A549 (cell line): ENCODE results near the gene CERK.

Source experiments
- PHF8 ChIP-seq: fragments of 200-600 bp; sonication (generic); IDR thresholded peaks from 2 replicates; pipeline ENCODE4 v1.6.1; 2016; ENCODE audit warnings: low read depth, mild to moderate bottlenecking, antibody characterized with exemption, moderate library complexity, borderline replicate concordance
- POLR2A ChIP-seq: IDR thresholded peaks from 2 replicates; pipeline ENCODE4 v1.6.1; 2012; ENCODE audit warnings: mild to moderate bottlenecking, low read length
- TF ChIP-seq, protein P1 (sequence below): IDR thresholded peaks from 2 replicates; pipeline ENCODE4 v1.6.1; 2012
- TF ChIP-seq, protein P2 (sequence below): fragments of >200 bp; sonication (Bioruptor Twin); formaldehyde crosslinking; IDR thresholded peaks from 3 replicates; pipeline ENCODE4 v1.5.1; 2016

DNA sequence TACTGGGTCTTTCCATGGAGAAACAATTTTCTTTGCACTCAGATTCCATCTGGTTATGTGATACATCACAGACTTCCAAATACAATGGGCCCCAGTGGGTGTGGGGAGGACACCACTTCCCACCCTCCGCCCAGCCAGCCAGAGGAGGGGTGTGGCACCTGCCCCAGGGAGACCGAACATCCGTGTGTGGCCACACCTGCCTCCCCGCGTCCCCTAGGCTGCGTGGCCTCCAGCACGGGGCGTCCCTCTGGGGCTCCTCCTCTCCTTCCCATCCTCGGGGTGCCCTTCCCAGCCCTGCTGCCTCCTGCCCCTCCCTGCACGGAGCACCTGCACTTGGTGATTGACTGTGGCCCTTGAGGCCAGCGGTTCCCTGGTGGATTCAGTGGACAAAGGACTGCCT is 49.1 kb downstream of the CERK start:
- TF ChIP-seq, protein P1, sequence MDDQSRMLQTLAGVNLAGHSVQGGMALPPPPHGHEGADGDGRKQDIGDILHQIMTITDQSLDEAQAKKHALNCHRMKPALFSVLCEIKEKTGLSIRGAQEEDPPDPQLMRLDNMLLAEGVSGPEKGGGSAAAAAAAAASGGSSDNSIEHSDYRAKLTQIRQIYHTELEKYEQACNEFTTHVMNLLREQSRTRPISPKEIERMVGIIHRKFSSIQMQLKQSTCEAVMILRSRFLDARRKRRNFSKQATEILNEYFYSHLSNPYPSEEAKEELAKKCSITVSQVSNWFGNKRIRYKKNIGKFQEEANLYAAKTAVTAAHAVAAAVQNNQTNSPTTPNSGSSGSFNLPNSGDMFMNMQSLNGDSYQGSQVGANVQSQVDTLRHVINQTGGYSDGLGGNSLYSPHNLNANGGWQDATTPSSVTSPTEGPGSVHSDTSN: no peak
- TF ChIP-seq, protein P2, sequence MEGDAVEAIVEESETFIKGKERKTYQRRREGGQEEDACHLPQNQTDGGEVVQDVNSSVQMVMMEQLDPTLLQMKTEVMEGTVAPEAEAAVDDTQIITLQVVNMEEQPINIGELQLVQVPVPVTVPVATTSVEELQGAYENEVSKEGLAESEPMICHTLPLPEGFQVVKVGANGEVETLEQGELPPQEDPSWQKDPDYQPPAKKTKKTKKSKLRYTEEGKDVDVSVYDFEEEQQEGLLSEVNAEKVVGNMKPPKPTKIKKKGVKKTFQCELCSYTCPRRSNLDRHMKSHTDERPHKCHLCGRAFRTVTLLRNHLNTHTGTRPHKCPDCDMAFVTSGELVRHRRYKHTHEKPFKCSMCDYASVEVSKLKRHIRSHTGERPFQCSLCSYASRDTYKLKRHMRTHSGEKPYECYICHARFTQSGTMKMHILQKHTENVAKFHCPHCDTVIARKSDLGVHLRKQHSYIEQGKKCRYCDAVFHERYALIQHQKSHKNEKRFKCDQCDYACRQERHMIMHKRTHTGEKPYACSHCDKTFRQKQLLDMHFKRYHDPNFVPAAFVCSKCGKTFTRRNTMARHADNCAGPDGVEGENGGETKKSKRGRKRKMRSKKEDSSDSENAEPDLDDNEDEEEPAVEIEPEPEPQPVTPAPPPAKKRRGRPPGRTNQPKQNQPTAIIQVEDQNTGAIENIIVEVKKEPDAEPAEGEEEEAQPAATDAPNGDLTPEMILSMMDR: no peak
- TF ChIP-seq POLR2A (no peak), PHF8 (no peak)
